Measurements from ENCODE around the gene PITPNC1.
"Not testable (repeated sequence)": the region's sequence is repeated elsewhere in the genome, so short reads cannot be mapped to it uniquely, and the experiment has no call there.

PITPNC1 gene

GRCh38 chr17:67725373-67725791 lies 348.3 kb downstream of the PITPNC1 start:
- DNase-seq (ENCODE audit: low read depth in 2 of 2): no peak

DNA sequence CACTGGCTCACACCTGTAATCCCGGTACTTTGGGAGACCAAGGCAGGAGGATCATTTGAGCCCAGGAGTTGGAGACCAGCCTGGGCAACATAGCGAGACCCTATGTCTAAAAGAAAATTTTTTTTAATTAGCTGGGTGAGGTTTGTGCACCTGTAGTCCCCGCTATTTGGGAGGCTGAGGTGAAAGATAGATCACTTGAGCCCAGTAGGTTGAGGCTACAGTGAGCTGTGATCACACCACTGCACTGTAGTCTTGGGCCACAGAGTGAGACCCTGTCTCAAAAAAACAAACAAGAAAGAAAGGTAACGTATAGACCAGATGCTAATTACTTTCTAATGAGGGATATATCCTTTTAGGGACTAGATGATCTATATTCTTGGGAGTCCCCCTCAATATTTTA lies 348.7 kb downstream of the PITPNC1 start:
- DNase-seq (ENCODE audit: low read depth in 2 of 2): no peak

DNA sequence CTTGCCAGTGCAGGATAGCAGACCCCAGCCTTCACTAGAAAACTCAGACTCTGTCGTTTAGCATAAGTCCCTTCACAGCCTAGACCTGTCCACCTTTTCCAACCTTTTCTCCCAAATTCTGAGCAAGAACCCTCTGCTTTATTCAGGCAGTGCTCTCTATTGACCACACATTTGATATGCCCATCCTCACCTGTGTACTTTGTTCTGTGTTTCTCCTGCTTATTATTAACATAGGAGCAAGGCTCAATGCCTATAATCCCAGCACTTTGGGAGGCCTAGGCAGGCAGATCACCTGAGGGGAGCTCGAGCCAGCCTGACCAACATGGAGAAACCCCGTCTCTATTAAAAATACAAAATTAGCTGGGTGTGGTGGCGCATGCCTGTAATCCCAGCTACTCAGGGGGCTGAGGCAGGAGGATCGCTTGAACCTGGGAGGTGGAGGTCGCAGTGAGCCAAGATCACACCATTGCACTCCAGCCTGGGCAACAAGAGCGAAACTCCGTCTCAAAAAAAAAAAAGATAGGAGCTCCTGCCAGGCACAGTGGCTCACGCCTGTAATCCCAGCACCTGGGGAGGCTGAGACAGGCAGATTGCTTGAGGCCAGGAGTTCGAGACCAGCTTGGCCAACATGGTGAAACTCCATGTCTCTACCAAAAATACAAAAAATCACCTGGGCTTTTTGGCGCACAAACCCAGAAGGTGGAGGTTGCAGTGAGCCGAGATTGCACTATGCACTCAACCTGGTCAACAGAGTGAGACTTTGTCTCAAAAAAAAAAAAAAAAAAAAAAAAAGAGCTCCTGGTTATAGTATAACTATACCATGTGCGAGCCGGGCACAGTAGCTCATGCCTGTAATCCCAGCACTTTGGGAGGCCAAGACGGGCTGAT lies 350.3 kb downstream of the PITPNC1 start:
- DNase-seq (ENCODE audit: low read depth in 2 of 2): not testable (repeated sequence)

DNA sequence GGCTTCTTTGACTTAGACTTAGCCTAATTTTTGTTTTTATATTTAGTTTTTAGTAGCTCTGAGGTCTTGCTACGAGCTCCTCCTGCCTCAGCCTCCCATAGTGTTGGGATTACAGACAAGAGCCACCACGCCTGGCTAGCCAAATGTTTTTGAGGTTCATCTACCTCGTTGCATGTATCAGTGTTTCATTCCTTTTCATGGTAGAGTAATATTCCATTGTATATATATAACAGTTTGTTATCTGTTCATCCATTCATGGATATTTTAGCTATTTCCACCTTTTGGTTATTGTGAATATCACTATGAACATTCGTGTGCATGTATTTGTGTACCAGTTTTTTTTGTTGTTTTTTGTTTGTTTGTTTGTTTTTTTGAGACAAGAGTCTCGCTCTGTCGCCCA lies 352.8 kb downstream of the PITPNC1 start:
- DNase-seq (ENCODE audit: low read depth in 2 of 2): no peak

DNA sequence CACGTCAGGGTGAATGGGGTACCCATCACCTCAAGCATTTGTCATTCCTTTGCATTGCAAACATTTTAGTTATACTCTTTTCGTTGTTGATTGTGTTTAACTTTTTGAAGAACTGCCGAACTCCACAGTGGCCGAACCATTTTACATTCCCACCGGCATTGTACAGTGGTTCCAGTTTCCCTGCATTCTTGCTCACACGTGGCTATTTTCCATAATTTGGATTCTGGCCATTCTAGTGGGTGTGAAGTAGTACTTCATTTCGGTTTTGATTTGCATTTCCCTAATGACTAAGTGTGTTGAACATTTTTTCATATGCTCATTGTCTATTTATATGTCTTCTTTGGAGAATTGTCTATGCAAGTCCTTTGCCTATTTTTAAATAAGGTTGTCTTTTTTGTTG lies 353.6 kb downstream of the PITPNC1 start:
- no peak for DNase-seq (ENCODE audit: low read depth in 2 of 2)

DNA sequence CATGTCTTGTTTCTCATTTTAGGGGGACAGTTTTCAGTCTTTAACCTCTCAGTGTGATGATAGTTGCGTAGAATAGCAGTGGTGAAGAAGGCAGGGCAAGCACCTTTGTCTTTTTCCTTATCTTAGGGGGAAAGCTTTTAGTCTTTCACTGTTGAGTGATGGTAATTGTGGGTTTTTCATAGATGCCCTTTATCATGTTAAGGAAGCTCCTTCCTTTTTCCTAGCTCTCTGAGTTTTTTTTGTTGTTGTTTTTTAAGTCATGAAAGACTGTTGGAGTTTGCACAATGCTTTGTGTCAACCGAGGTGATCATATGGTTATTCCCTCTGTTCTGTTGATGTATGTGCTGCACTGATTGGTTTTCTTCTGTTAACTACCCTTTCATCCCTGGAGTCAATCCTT lies 356.4 kb downstream of the PITPNC1 start:
- no peak for DNase-seq (ENCODE audit: low read depth in 2 of 2)

DNA sequence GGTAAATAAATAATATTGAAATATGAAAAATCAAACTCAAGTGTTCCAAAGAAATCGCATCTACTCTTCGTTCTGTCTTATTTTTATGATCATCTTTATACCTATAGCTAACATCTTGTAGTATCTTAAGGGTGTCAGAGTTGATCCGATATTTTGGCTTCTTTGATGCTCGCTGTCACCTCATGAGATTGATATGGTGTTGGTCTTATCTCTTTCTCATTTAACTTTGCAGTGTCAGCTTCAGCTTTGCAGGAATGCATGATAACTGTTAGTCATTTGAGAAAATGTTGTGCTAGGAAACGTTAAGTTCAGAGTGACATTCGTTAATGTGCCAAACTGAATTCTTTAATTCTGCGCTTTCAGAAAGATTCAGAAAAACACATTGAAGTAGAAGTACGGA lies 360.1 kb downstream of the PITPNC1 start:
- no peak for DNase-seq (ENCODE audit: low read depth in 2 of 2)

- no peak for DNase-seq (ENCODE audit: low read depth in 2 of 2)
These were observed 364.9 kb downstream of the PITPNC1 start for GRCh38 chr17:67742025-67742424.
